Measurements from ENCODE around the gene RCSD1.

Gene RCSD1

GRCh38 chr1:167747988-167748387 lies 118.0 kb downstream of the RCSD1 start:
- H3K36me3 ChIP-seq (ENCODE audit: control insufficient read depth, insufficient read depth, low read length): no peaks in the 10 kb centered on the region
- no peak for TF ChIP-seq CTCF (IDR thresholded peaks at IDR 0.05; ENCODE audit: insufficient read depth, low read length, poor library complexity, severe bottlenecking)
- H3K4me3 ChIP-seq (replicated peaks; ENCODE audit: low read depth, low read length): no peak overlapping the region
- no peak for DNase-seq (ENCODE audit: extremely low read depth, insufficient read length)
- no peaks in the 10 kb centered on the region for H3K27me3 ChIP-seq (replicated peaks; ENCODE audit: control insufficient read depth, insufficient read depth, low read length)

- Histone ChIP-seq H3K27me3 (replicated peaks; ENCODE audit: control insufficient read depth, insufficient read depth, low read length) (no peaks in the 10 kb centered on the region), H3K36me3 (ENCODE audit: control insufficient read depth, insufficient read depth, low read length) (no peaks in the 10 kb centered on the region), H3K4me3 (replicated peaks; ENCODE audit: low read depth, low read length) (no peak overlapping the region)
- no peak for DNase-seq (ENCODE audit: extremely low read depth, insufficient read length)
- no peak for TF ChIP-seq CTCF (IDR thresholded peaks at IDR 0.05; ENCODE audit: insufficient read depth, low read length, poor library complexity, severe bottlenecking)
These were observed 118.9 kb downstream of the RCSD1 start for GRCh38 chr1:167748906-167749305.

GRCh38 chr1:167749741-167750140 lies 119.7 kb downstream of the RCSD1 start:
- no peak for DNase-seq (ENCODE audit: extremely low read depth, insufficient read length)
- TF ChIP-seq CTCF (IDR thresholded peaks at IDR 0.05; ENCODE audit: insufficient read depth, low read length, poor library complexity, severe bottlenecking): no peak
- H3K4me3 ChIP-seq (replicated peaks; ENCODE audit: low read depth, low read length): no peak overlapping the region
- H3K27me3 ChIP-seq (replicated peaks; ENCODE audit: control insufficient read depth, insufficient read depth, low read length): no peaks in the 10 kb centered on the region
- H3K36me3 ChIP-seq (ENCODE audit: control insufficient read depth, insufficient read depth, low read length): no peaks in the 10 kb centered on the region

GRCh38 chr1:167750641-167751040 lies 120.6 kb downstream of the RCSD1 start:
- Histone ChIP-seq H3K27me3 (replicated peaks; ENCODE audit: control insufficient read depth, insufficient read depth, low read length) (no peaks in the 10 kb centered on the region), H3K36me3 (ENCODE audit: control insufficient read depth, insufficient read depth, low read length) (no peaks in the 10 kb centered on the region), H3K4me3 (replicated peaks; ENCODE audit: low read depth, low read length) (no peak overlapping the region)
- DNase-seq (ENCODE audit: extremely low read depth, insufficient read length): no peak
- TF ChIP-seq CTCF (IDR thresholded peaks at IDR 0.05; ENCODE audit: insufficient read depth, low read length, poor library complexity, severe bottlenecking): no peak

- no peak for TF ChIP-seq CTCF (IDR thresholded peaks at IDR 0.05; ENCODE audit: insufficient read depth, low read length, poor library complexity, severe bottlenecking)
These were observed 121.6 kb downstream of the RCSD1 start for GRCh38 chr1:167751676-167752075.

More at GRCh38 chr1:167751676-167752075, 121.6 kb downstream of the RCSD1 start:
- H3K27me3 ChIP-seq (replicated peaks; ENCODE audit: control insufficient read depth, insufficient read depth, low read length): no peaks in the 10 kb centered on the region
- no peak overlapping the region for H3K4me3 ChIP-seq (replicated peaks; ENCODE audit: low read depth, low read length)
- no peak for DNase-seq (ENCODE audit: extremely low read depth, insufficient read length)
- H3K36me3 ChIP-seq (ENCODE audit: control insufficient read depth, insufficient read depth, low read length): no peaks in the 10 kb centered on the region
